DMS153 (cell line): ENCODE results near the gene DEPDC1.
"Not testable (repeated sequence)": the region's sequence is repeated elsewhere in the genome, so short reads cannot be mapped to it uniquely, and the experiment has no call there.

Experiments used
- DNase-seq: peaks from one replicate; lab custom pipeline; 2025; lab: John Stamatoyannopoulos, UW

The DEPDC1 gene

GRCh38 chr1:68496680-68497357, at the start of gene DEPDC1:
Gene DEPDC1 (minus strand): TSS chr1:68497082. CDS start chr1:68496999, 83 bp downstream.
- peak; percentile 90 for DNase-seq

- no peak for DNase-seq
These were observed 47.8 kb upstream of the DEPDC1 start for GRCh38 chr1:68544651-68545050.

GRCh38 chr1:68542586-68542985, 45.7 kb upstream of the DEPDC1 start:
- no peak for DNase-seq

- DNase-seq: no peak
These were observed 42.1 kb upstream of the DEPDC1 start for GRCh38 chr1:68538941-68539340.

GRCh38 chr1:68528243-68528642, 31.4 kb upstream of the DEPDC1 start:
- DNase-seq: no peak

GRCh38 chr1:68525781-68526180, 28.9 kb upstream of the DEPDC1 start:
- no peak for DNase-seq

GRCh38 chr1:68521286-68521685, 24.4 kb upstream of the DEPDC1 start:
- no peak for DNase-seq

GRCh38 chr1:68516066-68516465, 19.2 kb upstream of the DEPDC1 start:
- no peak for DNase-seq

- DNase-seq: no peak
These were observed 14.4 kb upstream of the DEPDC1 start for GRCh38 chr1:68511254-68511653.

GRCh38 chr1:68506386-68506785, 9.5 kb upstream of the DEPDC1 start:
- DNase-seq: no peak

GRCh38 chr1:68503085-68503484, 6.2 kb upstream of the DEPDC1 start:
- no peak for DNase-seq

- no peak for DNase-seq
These were observed 446 bp upstream of the DEPDC1 start for GRCh38 chr1:68497358-68497698.

- no peak for DNase-seq
These were observed 758 bp downstream of the DEPDC1 start for GRCh38 chr1:68495968-68496679.

GRCh38 chr1:68495532-68495931, 1.4 kb downstream of the DEPDC1 start:
- no peak for DNase-seq

- no peak for DNase-seq
These were observed 3.7 kb downstream of the DEPDC1 start for GRCh38 chr1:68493193-68493592.

GRCh38 chr1:68492255-68492654, 4.6 kb downstream of the DEPDC1 start:
- not testable (repeated sequence) for DNase-seq

GRCh38 chr1:68490046-68490651, 6.7 kb downstream of the DEPDC1 start:
- no peak for DNase-seq

GRCh38 chr1:68485431-68486022, 11.4 kb downstream of the DEPDC1 start:
- DNase-seq: no peak

- DNase-seq: no peak
These were observed 12.3 kb downstream of the DEPDC1 start for GRCh38 chr1:68484618-68485017.

- no peak for DNase-seq
These were observed 15.8 kb downstream of the DEPDC1 start for GRCh38 chr1:68481041-68481440.

GRCh38 chr1:68479501-68479900, 17.4 kb downstream of the DEPDC1 start:
- no peak for DNase-seq

GRCh38 chr1:68478662-68479061, 18.2 kb downstream of the DEPDC1 start:
- DNase-seq: no peak

GRCh38 chr1:68476626-68477025, 20.3 kb downstream of the DEPDC1 start:
- not testable (repeated sequence) for DNase-seq
